ENCODE results near the gene NAT16. TPM values are rescaled to one million over a fixed set of nuclear protein-coding genes. Genes with fewer than 3 reads are reported as not detected.

NAT16 gene
- total and polyA plus RNA-seq, 9 of the 15 experiments (the other 6 are each of a cell fraction or from before 2014, with no cell fraction given) = 0.04 TPM; not detected in 8

GRCh38 chr7:101165075-101165957, 14.8 kb downstream of the NAT16 start, which contains the start of gene VGF (continued):
- no peak for TF ChIP-seq TSHZ1 (CRISPR knock-in tag; IDR thresholded peaks at IDR 0.05)
- TF ChIP-seq, protein P1, sequence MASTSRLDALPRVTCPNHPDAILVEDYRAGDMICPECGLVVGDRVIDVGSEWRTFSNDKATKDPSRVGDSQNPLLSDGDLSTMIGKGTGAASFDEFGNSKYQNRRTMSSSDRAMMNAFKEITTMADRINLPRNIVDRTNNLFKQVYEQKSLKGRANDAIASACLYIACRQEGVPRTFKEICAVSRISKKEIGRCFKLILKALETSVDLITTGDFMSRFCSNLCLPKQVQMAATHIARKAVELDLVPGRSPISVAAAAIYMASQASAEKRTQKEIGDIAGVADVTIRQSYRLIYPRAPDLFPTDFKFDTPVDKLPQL (IDR thresholded peaks at IDR 0.05; ENCODE audit: extremely low read depth, insufficient read length) = no peak
- peak; percentile 89 for TF ChIP-seq ZBTB1 (CRISPR knock-in tag; IDR thresholded peaks at IDR 0.05; ENCODE audit: borderline replicate concordance, low read depth)
- peak; percentile 77 for TF ChIP-seq ZNF197 (CRISPR knock-in tag; IDR thresholded peaks at IDR 0.05; ENCODE audit: low read depth)
- no peak for TF ChIP-seq MAFK (IDR thresholded peaks at IDR 0.05; ENCODE audit: low read length)
- TF ChIP-seq NFIX (CRISPR knock-in tag; IDR thresholded peaks at IDR 0.05; ENCODE audit: low read depth) = no peak
- TF ChIP-seq, protein P2, sequence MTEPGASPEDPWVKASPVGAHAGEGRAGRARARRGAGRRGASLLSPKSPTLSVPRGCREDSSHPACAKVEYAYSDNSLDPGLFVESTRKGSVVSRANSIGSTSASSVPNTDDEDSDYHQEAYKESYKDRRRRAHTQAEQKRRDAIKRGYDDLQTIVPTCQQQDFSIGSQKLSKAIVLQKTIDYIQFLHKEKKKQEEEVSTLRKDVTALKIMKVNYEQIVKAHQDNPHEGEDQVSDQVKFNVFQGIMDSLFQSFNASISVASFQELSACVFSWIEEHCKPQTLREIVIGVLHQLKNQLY (CRISPR knock-in tag; conservative IDR thresholded peaks at IDR 0.05) = peak in 1 of 2 experiments; percentile 95; a peak in 2 of 4 replicates
- TF ChIP-seq NR4A1 (CRISPR knock-in tag; IDR thresholded peaks at IDR 0.05) = no peak
- TF ChIP-seq NR4A1 (tag; IDR thresholded peaks at IDR 0.05) = no peak
- no peak for TF ChIP-seq PRPF4 (IDR thresholded peaks at IDR 0.05; ENCODE audit: insufficient read depth, low read depth, low read length, poor library complexity, severe bottlenecking)
- TF ChIP-seq ZNF253 (CRISPR knock-in tag; conservative IDR thresholded peaks at IDR 0.05) = no peak
- TF ChIP-seq PPARD (CRISPR knock-in tag; IDR thresholded peaks at IDR 0.05) = no peak
- peak; percentile 95 for TF ChIP-seq E2F5 (CRISPR knock-in tag; IDR thresholded peaks at IDR 0.05)
- TF ChIP-seq XRCC4 (IDR thresholded peaks at IDR 0.05; ENCODE audit: extremely low read depth, insufficient read depth, insufficient read length) = no peak
- TF ChIP-seq, protein P3, sequence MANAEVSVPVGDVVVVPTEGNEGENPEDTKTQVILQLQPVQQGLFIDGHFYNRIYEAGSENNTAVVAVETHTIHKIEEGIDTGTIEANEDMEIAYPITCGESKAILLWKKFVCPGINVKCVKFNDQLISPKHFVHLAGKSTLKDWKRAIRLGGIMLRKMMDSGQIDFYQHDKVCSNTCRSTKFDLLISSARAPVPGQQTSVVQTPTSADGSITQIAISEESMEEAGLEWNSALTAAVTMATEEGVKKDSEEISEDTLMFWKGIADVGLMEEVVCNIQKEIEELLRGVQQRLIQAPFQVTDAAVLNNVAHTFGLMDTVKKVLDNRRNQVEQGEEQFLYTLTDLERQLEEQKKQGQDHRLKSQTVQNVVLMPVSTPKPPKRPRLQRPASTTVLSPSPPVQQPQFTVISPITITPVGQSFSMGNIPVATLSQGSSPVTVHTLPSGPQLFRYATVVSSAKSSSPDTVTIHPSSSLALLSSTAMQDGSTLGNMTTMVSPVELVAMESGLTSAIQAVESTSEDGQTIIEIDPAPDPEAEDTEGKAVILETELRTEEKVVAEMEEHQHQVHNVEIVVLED (CRISPR knock-in tag; IDR thresholded peaks at IDR 0.05) = peak; percentile 67
- TF ChIP-seq, protein P4, sequence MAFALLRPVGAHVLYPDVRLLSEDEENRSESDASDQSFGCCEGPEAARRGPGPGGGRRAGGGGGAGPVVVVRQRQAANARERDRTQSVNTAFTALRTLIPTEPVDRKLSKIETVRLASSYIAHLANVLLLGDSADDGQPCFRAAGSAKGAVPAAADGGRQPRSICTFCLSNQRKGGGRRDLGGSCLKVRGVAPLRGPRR (CRISPR knock-in tag; IDR thresholded peaks at IDR 0.05) = no peak
- peak; percentile 96; the same call in 1 of the 2 replicates for TF ChIP-seq FOXK1 (CRISPR knock-in tag; IDR thresholded peaks at IDR 0.05; ENCODE audit: borderline replicate concordance)
- no peak for TF ChIP-seq NELFE (IDR thresholded peaks at IDR 0.05; ENCODE audit: insufficient read depth, insufficient read length)
- no peak for TF ChIP-seq RHOXF2B (CRISPR knock-in tag; conservative IDR thresholded peaks at IDR 0.05)
